SK-N-SH treated with all-trans-retinoic acid at 6 μM for 48 hours (cell line): ENCODE data around the gene PSMA6.
A peak's percentile ranks its signal among the peaks of the same experiment; 100 is the strongest.

ENCODE experiments used
- ARNTL ChIP-seq: fragments of 450-650 bp; formaldehyde crosslinking; IDR thresholded peaks from 2 replicates; pipeline ENCODE4 v1.5.0; 2020; ENCODE audit warnings: low read depth, mild to moderate bottlenecking, moderate library complexity, borderline replicate concordance
- GLIS3 ChIP-seq: fragments of 250-450 bp; sonication (Bioruptor Pico); IDR thresholded peaks from 2 replicates; pipeline ENCODE4 v1.5.0; 2020; ENCODE audit warnings: mild to moderate bottlenecking, moderate library complexity
- ISL1 ChIP-seq: fragments of 250-450 bp; sonication (Bioruptor Pico); IDR thresholded peaks from 2 replicates; pipeline ENCODE4 v2.1.2; 2022; ENCODE audit warnings: mild to moderate bottlenecking, moderate library complexity
- PPARA ChIP-seq: fragments of 250-450 bp; sonication (Bioruptor Pico); IDR thresholded peaks from 2 replicates; pipeline ENCODE4 v1.5.0; 2020; ENCODE audit warnings: mild to moderate bottlenecking, borderline replicate concordance
- ZC3H10 ChIP-seq: fragments of 250-450 bp; sonication (Bioruptor Pico); IDR thresholded peaks from 2 replicates; pipeline ENCODE4 v1.5.1; 2021; ENCODE audit warnings: mild to moderate bottlenecking, moderate library complexity
- ZFP3 ChIP-seq: fragments of 250-450 bp; sonication (Bioruptor Pico); IDR thresholded peaks from 2 replicates; pipeline ENCODE4 v1.5.0; 2020; ENCODE audit warnings: mild to moderate bottlenecking, moderate library complexity
- ZFP30 ChIP-seq: fragments of 450-650 bp; formaldehyde crosslinking; IDR thresholded peaks from 2 replicates; pipeline ENCODE4 v1.5.0; 2022; ENCODE audit warnings: mild to moderate bottlenecking, moderate library complexity
- ZNF70 ChIP-seq: fragments of 450-650 bp; formaldehyde crosslinking; IDR thresholded peaks from 2 replicates; pipeline ENCODE4 v1.5.0; 2020; ENCODE audit warnings: mild to moderate bottlenecking, moderate library complexity

- TF ChIP-seq PPARA (CRISPR knock-in tag) (no peak), ZFP3 (peak; percentile 78), ZNF70 (no peak), ISL1 (0 out of 2 replicates have a peak, but pooled peaks have one; percentile 10), ZC3H10 (CRISPR knock-in tag) (no peak), GLIS3 (no peak), ZFP30 (CRISPR knock-in tag) (no peak), ARNTL (no peak)
Observed at GRCh38 chr14:35355981-35356841, 64.0 kb downstream of the PSMA6 start.
